Gastrocnemius medialis (tissue), 4 donors: ENCODE data around the gene SPNS2. TPM values are rescaled to one million over a fixed set of nuclear protein-coding genes. Genes with fewer than 3 reads are reported as not detected.

Experiments
- ATAC-seq, 2 donors: fragments of 150-250 bp; one replicate each; pipeline ENCODE4 v1.9.1; 2016
- DNase-seq, 2 donors: peaks; one replicate each; pipeline ENCODE4 v3.0.0-alpha.2; 2019
- H3K27ac ChIP-seq, 4 donors: fragments of 200-600 bp; sonication (generic); 1 replicate in 1 of 4; 2 replicates in 3 of 4; pipeline ENCODE4 v1.5.1; 2016 to 2018; ENCODE audit warnings: mild to moderate bottlenecking in 2 of 4, moderate library complexity in 1 of 4
- H3K27me3 ChIP-seq, 3 donors: fragments of 200-600 bp; sonication (generic) in 2 of 3; 1 replicate in 1 of 3; 2 replicates in 2 of 3; pipeline versions ENCODE4 v1.5.1 to v1.6.0; 2016 to 2019; ENCODE audit warnings: mild to moderate bottlenecking in 1 of 3, moderate library complexity in 1 of 3
- H3K36me3 ChIP-seq, 2 donors: fragments of 200-600 bp; sonication (generic) in 1 of 2; one replicate each; pipeline ENCODE4 v1.5.1; 2017 to 2018
- H3K4me1 ChIP-seq, 2 donors: fragments of 200-600 bp; sonication (generic) in 1 of 2; one replicate each; pipeline ENCODE4 v1.5.1; 2016 to 2017; ENCODE audit warnings: mild to moderate bottlenecking in 2 of 2
- H3K4me3 ChIP-seq, 4 donors: fragments of 200-600 bp; sonication (generic) in 3 of 4; 1 replicate in 1 of 4; 2 replicates in 3 of 4; pipeline ENCODE4 v1.5.1; 2016 to 2019; ENCODE audit warnings: mild to moderate bottlenecking in 2 of 4
- H3K9me3 ChIP-seq, 3 donors: fragments of 200-600 bp; sonication (generic) in 2 of 3; 1 replicate in 1 of 3; 2 replicates in 2 of 3; pipeline ENCODE4 v1.5.1; 2016 to 2019
- CTCF ChIP-seq, 5 experiments: fragments of 450-650 bp in 3 of 5; fragments of 200-600 bp in 2 of 5; sonication (generic) in 2 of 5; IDR thresholded peaks in 4 of 5; conservative IDR thresholded peaks in 1 of 5; 1 replicate in 4 of 5; 2 replicates in 1 of 5; pipeline ENCODE4 v1.5.1; 2016 to 2019; ENCODE audit warnings: antibody characterized with exemption in 5 of 5, mild to moderate bottlenecking in 3 of 5, moderate library complexity in 3 of 5
- POLR2A ChIP-seq, 2 donors: fragments of 450-650 bp; IDR thresholded peaks; one replicate each; pipeline ENCODE4 v1.6.1; 2017; ENCODE audit warnings: antibody characterized with exemption in 2 of 2, mild to moderate bottlenecking in 2 of 2, moderate library complexity in 2 of 2
- in situ Hi-C, 4 donors: fragments of 200-750 bp; cut with MboI; loops; one replicate each; pipeline versions ENCODE4 v1.15.0 to v1.8.0; 2017; ENCODE audit warnings: low sequenced_read_pairs in 4 of 4
- intact Hi-C: fragments of 100-400 bp; cut with DNase I; formaldehyde crosslinking; loops from one replicate; pipeline ENCODE4 v1.15.1; 2023; ENCODE audit warnings: low total_unique reads
- total RNA-seq, 4 donors: library from RNA; depleted of rRNA; stranded (reverse); fragments of >200 nt; gene quantifications; one replicate each; pipeline versions ENCODE4 v1.1.0 to v1.2.3, GENCODE V29; 2016

Gene SPNS2
- total RNA-seq, 4 donors from 2014 or later: 2.7 to 6.2 (median 4.2) TPM

- Histone ChIP-seq H3K4me1 (peaks cover 30 to 50% of the 10 kb centered on the region in 2 donors), H3K36me3 (peaks cover 0 to 10% of the 10 kb centered on the region in 2 donors), H3K27me3 (no peaks in the 10 kb centered on the region), H3K27ac (peak overlapping the region; percentile 18 to 76 (median 66)), H3K9me3 (no peaks in the 10 kb centered on the region), H3K4me3 (no peak overlapping the region)
- DNase-seq: no peak
- in situ Hi-C loops (no loop called here), intact Hi-C loops (no loop called here)
- ATAC-seq: no peak
- no peak for TF ChIP-seq CTCF (IDR thresholded peaks at IDR 0.05 in 4 of 5, conservative IDR thresholded peaks at IDR 0.05 in 1 of 5)
- TF ChIP-seq POLR2A (IDR thresholded peaks at IDR 0.05): no peak
Measured at GRCh38 chr17:4534515-4534914, 35.8 kb downstream of the SPNS2 start.

GRCh38 chr17:4534928-4535666 is 36.4 kb downstream of the SPNS2 start:
- Histone ChIP-seq H3K9me3 (no peaks in the 10 kb centered on the region), H3K27me3 (no peaks in the 10 kb centered on the region), H3K4me3 (no peak overlapping the region), H3K36me3 (peaks cover 0 to 11% of the 10 kb centered on the region in 2 donors), H3K4me1 (peaks cover 30 to 47% of the 10 kb centered on the region in 2 donors), H3K27ac (peak overlapping the region in 3 of 4 donors; percentile 66 to 76 (median 67))
- in situ Hi-C loops: no loop called here
- TF ChIP-seq CTCF (IDR thresholded peaks at IDR 0.05 in 4 of 5, conservative IDR thresholded peaks at IDR 0.05 in 1 of 5) (no peak), POLR2A (IDR thresholded peaks at IDR 0.05) (no peak)
- DNase-seq (no peak), ATAC-seq (no peak)
- intact Hi-C loops: no loop called here

- DNase-seq: no peak
- intact Hi-C loops (no loop called here), in situ Hi-C loops (no loop called here)
- Histone ChIP-seq H3K4me3 (no peak overlapping the region), H3K27ac (peak overlapping the region in 3 of 4 donors; percentile 66 to 76 (median 67)), H3K27me3 (no peaks in the 10 kb centered on the region), H3K9me3 (no peaks in the 10 kb centered on the region), H3K36me3 (peaks cover 0 to 18% of the 10 kb centered on the region in 2 donors), H3K4me1 (peaks cover 36 to 52% of the 10 kb centered on the region in 2 donors)
- ATAC-seq: no peak
- no peak for TF ChIP-seq POLR2A (IDR thresholded peaks at IDR 0.05)
- TF ChIP-seq CTCF (IDR thresholded peaks at IDR 0.05 in 4 of 5, conservative IDR thresholded peaks at IDR 0.05 in 1 of 5): no peak
Measured at GRCh38 chr17:4535667-4536258, 37.1 kb downstream of the SPNS2 start.

GRCh38 chr17:4536259-4536741 is 37.6 kb downstream of the SPNS2 start:
- Histone ChIP-seq H3K4me3 (no peak overlapping the region), H3K36me3 (peaks cover 0 to 18% of the 10 kb centered on the region in 2 donors), H3K27me3 (no peaks in the 10 kb centered on the region), H3K4me1 (peaks cover 41 to 53% of the 10 kb centered on the region in 2 donors), H3K9me3 (no peaks in the 10 kb centered on the region), H3K27ac (peak overlapping the region; percentile 12 to 76 (median 66))
- DNase-seq (no peak), ATAC-seq (no peak)
- no peak for TF ChIP-seq CTCF (IDR thresholded peaks at IDR 0.05 in 4 of 5, conservative IDR thresholded peaks at IDR 0.05 in 1 of 5)
- no peak for TF ChIP-seq POLR2A (IDR thresholded peaks at IDR 0.05)
- in situ Hi-C loops (no loop called here), intact Hi-C loops (no loop called here)
